Neural cell (in vitro differentiated cells): ENCODE results near the gene AP3M1.

ENCODE experiments used
- CTCF ChIP-seq: fragments of 450-650 bp; IDR thresholded peaks from 2 replicates; pipeline ENCODE4 v1.5.1; 2014; ENCODE audit warnings: antibody characterized with exemption, mild to moderate bottlenecking, moderate library complexity; ENCODE audit not compliant: poor library complexity, severe bottlenecking
- EP300 ChIP-seq: fragments of 450-650 bp; conservative IDR thresholded peaks from 2 replicates; pipeline ENCODE4 v1.6.1; 2014; ENCODE audit warnings: antibody characterized with exemption, mild to moderate bottlenecking, moderate library complexity; ENCODE audit not compliant: poor library complexity, severe bottlenecking
- EZH2 ChIP-seq: fragments of 200-600, 300-800 bp; shearing (Covaris generic), sonication (generic); IDR thresholded peaks from 2 replicates; pipeline ENCODE4 v1.6.1; 2014; ENCODE audit warnings: antibody characterized with exemption, low read length, borderline replicate concordance, mild to moderate bottlenecking; ENCODE audit not compliant: insufficient read depth, poor library complexity, severe bottlenecking
- MXI1 ChIP-seq: fragments of 450-650 bp; conservative IDR thresholded peaks from 2 replicates; pipeline ENCODE4 v1.6.1; 2014; ENCODE audit warnings: antibody characterized with exemption, mild to moderate bottlenecking; ENCODE audit not compliant: poor library complexity, severe bottlenecking
- RAD21 ChIP-seq: fragments of 450-650 bp; conservative IDR thresholded peaks from 2 replicates; pipeline ENCODE4 v1.6.1; 2014; ENCODE audit warnings: antibody characterized with exemption, mild to moderate bottlenecking, moderate library complexity

- TF ChIP-seq MXI1 (no peak), EP300 (no peak), CTCF (no peak), EZH2 (no peak), RAD21 (no peak)
Measured at GRCh38 chr10:74151879-74152722, 1.5 kb upstream of the AP3M1 start.
